Measurements from ENCODE around the gene ANKRD11. TPM values are rescaled to one million over a fixed set of nuclear protein-coding genes. Genes with fewer than 3 reads are reported as not detected.

ANKRD11 gene
- total RNA-seq, 1 experiment from 2014 or later = 99.4 TPM

DNA sequence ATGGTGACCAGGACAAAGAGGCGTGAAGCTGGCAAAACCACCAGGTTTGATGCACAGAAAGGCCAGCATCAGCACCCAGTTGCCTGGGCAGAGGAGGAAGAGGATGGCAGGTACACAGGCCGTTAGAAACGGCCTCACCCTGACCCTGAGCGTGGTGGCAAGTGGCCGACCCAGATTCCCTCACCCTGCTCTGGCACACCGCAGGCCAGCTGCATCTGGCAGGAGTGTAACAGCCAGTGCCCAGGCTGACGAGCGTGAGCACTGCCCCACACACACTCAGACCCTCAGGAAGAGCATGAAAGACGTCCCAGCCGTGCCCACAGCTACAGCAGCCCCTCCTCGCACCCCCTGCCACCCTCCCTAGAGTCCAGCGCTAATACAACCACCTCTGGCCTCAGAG lies 82.0 kb downstream of the ANKRD11 start:
- no peak overlapping the region for H3K4me3 ChIP-seq (ENCODE audit: low read depth in 2 of 2, low read length in 2 of 2)
- H3K9me3 ChIP-seq (ENCODE audit: control insufficient read depth, insufficient read depth, low read depth, low read length) = no peaks in the 10 kb centered on the region
- POLR2A ChIA-PET = no interaction called here
- ATAC-seq (peak; percentile 30), DNase-seq (ENCODE audit: low read depth, low spot score) (no peak)
- TF ChIP-seq POLR2AphosphoS5 (IDR thresholded peaks at IDR 0.05; ENCODE audit: low read depth, low read length) (no peak), REST (IDR thresholded peaks at IDR 0.05; ENCODE audit: insufficient read depth in 1 of 2, low read depth in 2 of 2, low read length in 1 of 2) (no peak), CTCF (IDR thresholded peaks at IDR 0.05) (no peak), SIN3A (IDR thresholded peaks at IDR 0.05; ENCODE audit: borderline replicate concordance, insufficient read depth, low read depth, low read length) (no peak), TCF7L2 (IDR thresholded peaks at IDR 0.05; ENCODE audit: low read depth, low read length) (no peak)
- H3K4me1 ChIP-seq (ENCODE audit: control insufficient read depth, insufficient read depth, low read length) = peaks cover 75% of the 10 kb centered on the region
- BruUV-seq (replicated peaks) = no TSS peak
- no peaks in the 10 kb centered on the region for H3K36me3 ChIP-seq (ENCODE audit: control insufficient read depth, insufficient read depth, low read length)
- H3K27ac ChIP-seq (ENCODE audit: low read length) = peak overlapping the region; percentile 7; the same call in 1 of the 2 replicates
- in situ Hi-C loops (cut with HindIII; ENCODE audit: low pct_unique_long_range_greater_than_20kb, low sequenced_read_pairs) = no loop called here
- CTCF ChIA-PET = no interaction called here
- H3K27me3 ChIP-seq (ENCODE audit: control insufficient read depth, insufficient read depth, low read length) = no peaks in the 10 kb centered on the region
- intact Hi-C loops (cut with micrococcal nuclease; ENCODE audit: unreplicated experiment) = no loop called here

DNA sequence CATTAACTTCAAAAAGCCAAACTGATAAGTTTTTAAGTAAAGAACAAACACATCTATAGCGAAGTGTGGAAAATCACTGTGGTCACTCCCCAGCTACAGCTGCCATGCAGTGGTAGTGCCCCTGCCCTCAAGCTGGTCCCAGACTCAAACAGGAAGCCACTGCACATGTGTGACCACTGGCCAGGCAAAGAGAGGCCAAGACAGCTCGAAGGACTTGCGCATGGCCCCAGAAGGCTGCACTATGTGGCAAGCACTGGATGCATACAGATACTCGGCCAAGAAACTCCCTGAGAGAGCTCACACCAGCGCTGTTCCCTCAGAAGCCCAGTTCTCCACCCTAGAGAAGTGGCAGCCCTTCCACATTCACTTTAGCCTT lies 82.4 kb downstream of the ANKRD11 start:
- in situ Hi-C loops (cut with HindIII; ENCODE audit: low pct_unique_long_range_greater_than_20kb, low sequenced_read_pairs) = no loop called here
- H3K4me3 ChIP-seq (ENCODE audit: low read depth in 2 of 2, low read length in 2 of 2) = no peak overlapping the region
- intact Hi-C loops (cut with micrococcal nuclease; ENCODE audit: unreplicated experiment) = no loop called here
- ATAC-seq (peak; percentile 29), DNase-seq (ENCODE audit: low read depth, low spot score) (no peak)
- ChIA-PET POLR2A (no interaction called here), CTCF (no interaction called here)
- H3K36me3 ChIP-seq (ENCODE audit: control insufficient read depth, insufficient read depth, low read length) = no peaks in the 10 kb centered on the region
- peak overlapping the region; percentile 7; the same call in 1 of the 2 replicates for H3K27ac ChIP-seq (ENCODE audit: low read length)
- BruUV-seq (replicated peaks) = no TSS peak
- no peaks in the 10 kb centered on the region for H3K27me3 ChIP-seq (ENCODE audit: control insufficient read depth, insufficient read depth, low read length)
- H3K9me3 ChIP-seq (ENCODE audit: control insufficient read depth, insufficient read depth, low read depth, low read length) = no peaks in the 10 kb centered on the region
- H3K4me1 ChIP-seq (ENCODE audit: control insufficient read depth, insufficient read depth, low read length) = peaks cover 75% of the 10 kb centered on the region
- TF ChIP-seq POLR2AphosphoS5 (IDR thresholded peaks at IDR 0.05; ENCODE audit: low read depth, low read length) (no peak), CTCF (IDR thresholded peaks at IDR 0.05) (no peak), TCF7L2 (IDR thresholded peaks at IDR 0.05; ENCODE audit: low read depth, low read length) (no peak), REST (IDR thresholded peaks at IDR 0.05; ENCODE audit: insufficient read depth in 1 of 2, low read depth in 2 of 2, low read length in 1 of 2) (no peak), SIN3A (IDR thresholded peaks at IDR 0.05; ENCODE audit: borderline replicate concordance, insufficient read depth, low read depth, low read length) (no peak)

All from Panc1 (cell line).